SK-N-SH treated with all-trans-retinoic acid at 6 μM for 48 hours (cell line): Measurements from ENCODE around the gene KIAA1958.

Experiments
- ARNTL ChIP-seq: fragments of 450-650 bp; formaldehyde crosslinking; IDR thresholded peaks from 2 replicates; pipeline ENCODE4 v1.5.0; 2020; ENCODE audit warnings: low read depth, mild to moderate bottlenecking, moderate library complexity, borderline replicate concordance
- CREB5 ChIP-seq: fragments of 250-450 bp; sonication (Bioruptor Pico); IDR thresholded peaks from 2 replicates; pipeline ENCODE4 v1.5.1; 2020; ENCODE audit warnings: low read depth, mild to moderate bottlenecking, moderate library complexity
- CSDC2 ChIP-seq: fragments of 250-450 bp; sonication (Bioruptor Pico); IDR thresholded peaks from 2 replicates; pipeline ENCODE4 v1.5.0; 2020; ENCODE audit warnings: mild to moderate bottlenecking, moderate library complexity
- ESRRG ChIP-seq: fragments of 250-450 bp; sonication (Bioruptor Pico); IDR thresholded peaks from 2 replicates; pipeline ENCODE4 v1.6.1; 2021; ENCODE audit warnings: mild to moderate bottlenecking
- PATZ1 ChIP-seq: fragments of 250-450 bp; sonication (Bioruptor Pico); IDR thresholded peaks from 2 replicates; pipeline ENCODE4 v1.8.0; 2020; ENCODE audit warnings: mild to moderate bottlenecking, moderate library complexity, borderline replicate concordance
- POU6F1 ChIP-seq: fragments of 250-450 bp; sonication (Bioruptor Pico); IDR thresholded peaks from 2 replicates; pipeline ENCODE4 v1.8.0; 2021; ENCODE audit warnings: low read depth, mild to moderate bottlenecking, moderate library complexity, borderline replicate concordance
- ZFP3 ChIP-seq: fragments of 250-450 bp; sonication (Bioruptor Pico); IDR thresholded peaks from 2 replicates; pipeline ENCODE4 v1.5.0; 2020; ENCODE audit warnings: mild to moderate bottlenecking, moderate library complexity
- ZNF565 ChIP-seq: fragments of 450-650 bp; formaldehyde crosslinking; conservative IDR thresholded peaks from 2 replicates; pipeline ENCODE4 v1.5.0; 2020; ENCODE audit warnings: low read depth, mild to moderate bottlenecking, moderate library complexity
- ZNF70 ChIP-seq: fragments of 450-650 bp; formaldehyde crosslinking; IDR thresholded peaks from 2 replicates; pipeline ENCODE4 v1.5.0; 2020; ENCODE audit warnings: mild to moderate bottlenecking, moderate library complexity

GRCh38 chr9:112520656-112521055 is 34.0 kb downstream of the KIAA1958 start:
- TF ChIP-seq CREB5 (no peak), POU6F1 (no peak), ZNF70 (CRISPR knock-in tag) (no peak), ZFP3 (CRISPR knock-in tag) (no peak), ZNF565 (no peak), ESRRG (CRISPR knock-in tag) (no peak), ARNTL (no peak), CSDC2 (CRISPR knock-in tag) (no peak), PATZ1 (CRISPR knock-in tag) (no peak)
